Transverse colon (tissue), 4 donors: ENCODE measurements around the gene CACNA1E. TPM values are rescaled to one million over a fixed set of nuclear protein-coding genes. Genes with fewer than 3 reads are reported as not detected.

Experiments
- DNase-seq: peaks from one replicate; pipeline ENCODE4 v3.0.0-alpha.2; 2019
- H3K27ac ChIP-seq, 4 donors: fragments of 200-600 bp; sonication (generic); 2 replicates each; pipeline ENCODE4 v1.5.1; 2016 to 2018; ENCODE audit warnings: inconsistent platforms in 4 of 4
- H3K27me3 ChIP-seq: fragments of 200-600 bp; sonication (generic); 2 replicates; pipeline ENCODE4 v1.5.1; 2017; ENCODE audit warnings: inconsistent platforms
- H3K36me3 ChIP-seq, 4 donors: fragments of 200-600 bp; sonication (generic); 2 replicates each; pipeline ENCODE4 v1.5.1; 2017 to 2019; ENCODE audit warnings: inconsistent platforms in 4 of 4
- H3K4me1 ChIP-seq, 4 donors: fragments of 200-600 bp; sonication (generic); 2 replicates each; pipeline ENCODE4 v1.5.1; 2017 to 2020; ENCODE audit warnings: inconsistent platforms in 4 of 4
- H3K4me3 ChIP-seq, 4 donors: fragments of 200-600 bp; sonication (generic); 1 replicate in 1 of 4; 2 replicates in 3 of 4; pipeline versions ENCODE4 v1.5.1 to v1.6.1; 2017 to 2019; ENCODE audit warnings: inconsistent platforms in 4 of 4
- H3K9me3 ChIP-seq, 2 donors: fragments of 200-600 bp; sonication (generic); 2 replicates each; pipeline ENCODE4 v1.5.1; 2017 to 2019; ENCODE audit warnings: inconsistent platforms in 2 of 2
- EP300 ChIP-seq: sonication (generic); formaldehyde crosslinking; IDR thresholded peaks from one replicate; pipeline ENCODE4 v1.6.1; 2017; ENCODE audit warnings: antibody characterized with exemption, low read depth
- POLR2A ChIP-seq: fragments of 450-650 bp; IDR thresholded peaks from one replicate; pipeline ENCODE4 v1.6.1; 2016; ENCODE audit warnings: antibody characterized with exemption, mild to moderate bottlenecking, moderate library complexity
- POLR2AphosphoS5 ChIP-seq, 3 donors: sonication (generic); formaldehyde crosslinking; IDR thresholded peaks; one replicate each; pipeline ENCODE4 v1.6.1; 2016; ENCODE audit warnings: antibody characterized with exemption in 3 of 3
- WGBS, 2 donors: methylation state at CpG; one replicate each; pipeline ENCODE4 v1.1.5; 2018; ENCODE audit warnings: low coverage in 1 of 2; 5-methylcytosine and 5-hydroxymethylcytosine counted together
- in situ Hi-C, 4 donors: fragments of 200-750 bp; cut with MboI; loops; one replicate each; pipeline versions ENCODE4 v1.15.0 to v1.15.1; 2017; ENCODE audit warnings: low sequenced_read_pairs in 3 of 4, low pct_ligation_motif_present in 1 of 4, low pct_unique_long_range_greater_than_20kb in 1 of 4
- intact Hi-C: fragments of 100-400 bp; cut with DNase I; formaldehyde crosslinking; loops from one replicate; pipeline ENCODE4 v1.15.1; 2023; ENCODE audit warnings: low total_unique reads
- total RNA-seq, 4 donors: library from RNA; depleted of rRNA; stranded (reverse); fragments of >200 nt; gene quantifications; one replicate each; pipeline ENCODE4 v1.1.0, GENCODE V29; 2016
- TF ChIP-seq, protein P1 (sequence below), 5 experiments: fragments of 200-600 bp in 3 of 5; fragments of 450-650 bp in 2 of 5; sonication (generic) in 3 of 5; IDR thresholded peaks; 1 replicate in 2 of 5; 2 replicates in 3 of 5; pipeline ENCODE4 v1.5.1; 2016 to 2017; ENCODE audit warnings: antibody characterized with exemption in 5 of 5, inconsistent platforms in 3 of 5, mild to moderate bottlenecking in 2 of 5, moderate library complexity in 1 of 5

The CACNA1E gene
- total RNA-seq, 4 donors from 2014 or later, result under 0.01 to 0.16 (median 0.14) TPM; not detected in 1

DNA sequence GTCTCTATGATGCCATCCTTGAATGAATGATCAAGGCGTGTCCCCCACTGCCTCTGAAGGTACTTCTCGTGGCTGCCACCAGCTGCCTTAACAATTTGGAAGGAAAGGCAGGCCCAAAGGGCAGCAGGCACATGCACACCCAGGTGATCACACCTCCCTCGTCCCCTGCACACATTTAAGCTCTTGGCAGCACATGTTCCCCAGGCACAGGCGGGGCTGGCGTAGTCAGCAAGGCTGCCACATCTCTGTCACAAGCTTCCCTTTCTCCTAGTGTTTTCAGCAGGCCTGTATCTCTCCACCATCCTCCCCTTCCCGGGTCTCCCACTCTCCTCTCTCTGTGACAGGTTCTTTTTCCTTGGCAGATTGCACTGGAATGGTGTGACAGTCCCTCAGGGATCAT, 111.9 kb downstream of the CACNA1E start:
- intact Hi-C loops, result no loop called here
- no peak for TF ChIP-seq EP300
- no peaks in the 10 kb centered on the region for H3K36me3 ChIP-seq
- H3K4me1 ChIP-seq, result no peaks in the 10 kb centered on the region
- peaks cover 9% of the 10 kb centered on the region for H3K27me3 ChIP-seq
- WGBS, 2 donors, result 58 to 70% methylated on average over 4 to 6 of the region's 6 CpGs
- in situ Hi-C loops, result no loop called here
- no peak overlapping the region for H3K4me3 ChIP-seq
- no peaks in the 10 kb centered on the region for H3K9me3 ChIP-seq
- no peak for DNase-seq
- no peak overlapping the region for H3K27ac ChIP-seq

DNA sequence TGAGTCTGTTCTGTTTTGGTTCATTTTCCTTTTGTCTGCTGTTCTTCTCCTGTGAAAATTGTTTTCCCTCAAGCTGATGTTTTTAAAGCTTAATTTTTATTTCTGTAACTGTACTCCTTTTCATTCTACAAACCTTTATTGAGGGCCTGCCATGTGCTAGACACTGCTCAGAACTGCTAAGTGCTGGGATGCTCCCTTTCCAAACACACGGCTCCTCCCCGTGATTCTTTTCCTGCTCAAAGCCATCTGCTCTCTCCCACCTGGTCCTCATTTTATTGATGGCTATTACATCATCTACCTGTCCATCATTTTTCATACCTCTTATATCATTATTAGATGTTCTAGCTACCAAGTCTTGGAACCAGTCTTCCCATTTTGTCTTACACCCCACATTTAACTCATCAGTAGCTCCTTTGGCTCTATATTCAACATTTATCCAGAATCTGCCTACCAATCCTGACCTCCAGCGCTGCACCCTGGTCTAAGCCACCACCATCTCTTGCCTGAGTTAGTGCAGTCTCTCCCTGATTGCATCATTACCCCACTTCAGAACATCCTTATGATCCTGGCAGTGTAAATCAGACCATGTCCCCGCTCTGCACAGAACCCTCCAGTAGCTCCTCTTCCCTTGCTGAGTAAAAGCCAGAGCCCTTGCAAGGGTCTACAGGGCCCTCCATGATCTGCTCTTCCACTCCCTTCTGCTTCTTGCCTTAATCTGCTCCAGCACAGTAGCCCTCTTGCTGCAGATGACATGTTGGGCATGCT, 118.1 kb downstream of the CACNA1E start:
- H3K4me3 ChIP-seq, result no peak overlapping the region
- intact Hi-C loops, result no loop called here
- TF ChIP-seq, protein P1, sequence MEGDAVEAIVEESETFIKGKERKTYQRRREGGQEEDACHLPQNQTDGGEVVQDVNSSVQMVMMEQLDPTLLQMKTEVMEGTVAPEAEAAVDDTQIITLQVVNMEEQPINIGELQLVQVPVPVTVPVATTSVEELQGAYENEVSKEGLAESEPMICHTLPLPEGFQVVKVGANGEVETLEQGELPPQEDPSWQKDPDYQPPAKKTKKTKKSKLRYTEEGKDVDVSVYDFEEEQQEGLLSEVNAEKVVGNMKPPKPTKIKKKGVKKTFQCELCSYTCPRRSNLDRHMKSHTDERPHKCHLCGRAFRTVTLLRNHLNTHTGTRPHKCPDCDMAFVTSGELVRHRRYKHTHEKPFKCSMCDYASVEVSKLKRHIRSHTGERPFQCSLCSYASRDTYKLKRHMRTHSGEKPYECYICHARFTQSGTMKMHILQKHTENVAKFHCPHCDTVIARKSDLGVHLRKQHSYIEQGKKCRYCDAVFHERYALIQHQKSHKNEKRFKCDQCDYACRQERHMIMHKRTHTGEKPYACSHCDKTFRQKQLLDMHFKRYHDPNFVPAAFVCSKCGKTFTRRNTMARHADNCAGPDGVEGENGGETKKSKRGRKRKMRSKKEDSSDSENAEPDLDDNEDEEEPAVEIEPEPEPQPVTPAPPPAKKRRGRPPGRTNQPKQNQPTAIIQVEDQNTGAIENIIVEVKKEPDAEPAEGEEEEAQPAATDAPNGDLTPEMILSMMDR (IDR thresholded peaks at IDR 0.05), result no peak
- TF ChIP-seq POLR2AphosphoS5 (IDR thresholded peaks at IDR 0.05), result no peak
- TF ChIP-seq POLR2A, result no peak
- TF ChIP-seq EP300, result no peak
- DNase-seq, result no peak
- no peak overlapping the region for H3K27ac ChIP-seq
- H3K36me3 ChIP-seq, result no peaks in the 10 kb centered on the region
- H3K9me3 ChIP-seq, result no peaks in the 10 kb centered on the region
- no peaks in the 10 kb centered on the region for H3K4me1 ChIP-seq
- in situ Hi-C loops, result no loop called here
- 61 to 79% methylated on average over 2 to 4 of the region's 4 CpGs for WGBS, 2 donors
- H3K27me3 ChIP-seq, result no peaks in the 10 kb centered on the region

DNA sequence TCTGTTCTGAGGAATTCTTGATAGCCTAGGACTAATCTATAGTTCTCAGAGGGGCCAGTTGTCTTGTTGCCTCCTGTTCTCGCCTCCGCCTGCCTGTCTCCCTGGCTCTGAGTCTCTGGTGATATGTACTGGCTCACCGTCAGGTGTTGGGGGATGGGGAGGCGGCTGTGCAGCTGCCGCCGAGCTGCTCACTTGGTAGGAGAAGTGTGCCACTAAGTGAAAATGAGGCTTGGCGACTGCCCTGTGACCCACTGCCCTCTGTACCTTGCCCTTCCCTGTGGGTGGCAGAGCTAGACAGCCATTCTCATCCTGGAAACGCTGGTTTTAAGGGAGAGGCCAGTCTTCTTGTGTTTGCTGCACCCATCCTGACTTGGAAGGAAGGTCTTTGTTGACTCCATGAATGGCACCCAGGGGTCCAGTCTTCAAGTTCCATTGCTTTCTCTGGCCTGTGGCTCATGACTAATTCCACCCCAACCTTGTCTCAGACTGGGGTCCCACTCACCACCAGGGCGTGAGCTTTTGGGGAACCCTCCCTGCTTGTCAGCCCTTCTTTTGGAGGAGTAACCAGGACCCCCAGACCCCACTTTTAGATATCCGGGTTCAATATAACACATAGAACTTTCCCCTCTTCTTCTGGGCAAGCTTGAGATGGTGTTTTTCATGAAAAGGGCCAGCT, 120.6 kb downstream of the CACNA1E start:
- WGBS, 2 donors, result 83 to 100% methylated on average over 1 to 9 of the region's 10 CpGs
- DNase-seq, result no peak
- no peak overlapping the region for H3K27ac ChIP-seq

DNA sequence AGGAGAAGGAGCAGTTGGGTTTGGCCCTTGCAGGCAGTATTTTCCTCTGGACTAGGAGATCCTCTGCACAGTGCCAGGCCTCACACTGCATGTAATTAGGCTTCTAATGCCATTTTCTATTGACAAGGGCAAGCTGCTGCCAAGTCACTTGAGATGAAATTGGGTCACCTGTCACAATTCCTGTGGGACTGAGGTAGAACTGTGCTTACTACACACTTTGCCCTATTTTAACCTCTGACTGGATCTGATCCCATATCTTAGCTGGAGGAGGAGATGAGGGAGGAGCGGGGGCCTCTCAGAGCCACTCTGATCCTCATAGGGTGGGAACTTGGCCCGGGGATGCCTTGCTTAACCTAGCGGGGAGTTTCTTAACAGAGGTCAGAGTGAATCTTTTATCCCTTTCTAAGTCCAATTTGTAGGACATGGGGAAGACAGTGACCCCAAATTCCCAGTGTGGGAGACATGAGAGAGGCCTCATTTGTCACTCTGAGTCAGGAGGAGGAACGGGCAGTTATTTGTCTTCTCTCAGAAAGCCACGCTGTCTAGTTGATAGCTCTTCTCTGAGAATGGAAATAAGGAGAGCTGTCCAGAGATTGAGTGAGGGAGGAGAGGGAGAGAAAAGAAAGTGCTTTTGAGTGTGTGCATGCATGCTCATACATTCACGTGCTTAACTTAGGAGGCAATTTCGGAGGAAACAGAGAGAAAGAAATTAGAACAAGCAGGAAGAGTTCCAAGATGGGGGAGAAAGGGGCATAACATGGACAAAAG, 121.3 kb downstream of the CACNA1E start:
- no peak overlapping the region for H3K4me3 ChIP-seq
- H3K27me3 ChIP-seq, result no peaks in the 10 kb centered on the region
- no peaks in the 10 kb centered on the region for H3K36me3 ChIP-seq
- in situ Hi-C loops (no loop called here), intact Hi-C loops (no loop called here)
- 82 to 83% methylated on average over 3 to 7 of the region's 7 CpGs for WGBS, 2 donors
- H3K4me1 ChIP-seq, result no peaks in the 10 kb centered on the region
- no peaks in the 10 kb centered on the region for H3K9me3 ChIP-seq
- no peak overlapping the region for H3K27ac ChIP-seq
- TF ChIP-seq POLR2A (no peak), POLR2AphosphoS5 (IDR thresholded peaks at IDR 0.05) (no peak), EP300 (no peak)
- TF ChIP-seq, protein P1 (IDR thresholded peaks at IDR 0.05), result no peak
- no peak for DNase-seq

More for the DNA sequence above, 120.6 kb downstream of the CACNA1E start:
- intact Hi-C loops, result no loop called here
- Histone ChIP-seq H3K36me3 (no peaks in the 10 kb centered on the region), H3K4me1 (no peaks in the 10 kb centered on the region), H3K4me3 (no peak overlapping the region), H3K9me3 (no peaks in the 10 kb centered on the region), H3K27me3 (no peaks in the 10 kb centered on the region)
- TF ChIP-seq, protein P1 (IDR thresholded peaks at IDR 0.05), result no peak
- TF ChIP-seq POLR2A (no peak), POLR2AphosphoS5 (IDR thresholded peaks at IDR 0.05) (no peak), EP300 (no peak)
- in situ Hi-C loops, result no loop called here
